HEK293T (cell line): ENCODE results near the gene FUZ.

Experiments used
- CTCF ChIA-PET: fragments of 350-600 bp; formaldehyde crosslinking; extraction: SDS; loops from one replicate; lab custom pipeline; 2021; ENCODE audit warnings: antibody characterized with exemption, inconsistent platforms; lab: Yijun Ruan, JAX
- POLR2A ChIA-PET: fragments of 350-600 bp; formaldehyde crosslinking; extraction: SDS; loops from one replicate; lab custom pipeline; 2020; ENCODE audit warnings: antibody characterized with exemption, inconsistent platforms; lab: Yijun Ruan, JAX
- DNase-seq: peaks from one replicate; pipeline ENCODE4 v3.0.0; 2012; ENCODE audit warnings: mixed read lengths; ENCODE audit errors: extremely low spot score
- ARNT ChIP-seq: fragments of 450-650 bp; IDR thresholded peaks from 2 replicates; pipeline ENCODE4 v1.6.1; 2017; ENCODE audit warnings: mild to moderate bottlenecking
- BHLHE40 ChIP-seq: fragments of 450-650 bp; IDR thresholded peaks from 2 replicates; pipeline ENCODE4 v1.6.1; 2016; ENCODE audit warnings: mild to moderate bottlenecking, moderate library complexity, borderline replicate concordance
- CTBP1 ChIP-seq: fragments of 450-650 bp; IDR thresholded peaks from 2 replicates; pipeline ENCODE4 v1.6.1; 2016; ENCODE audit warnings: borderline replicate concordance
- ELF4 ChIP-seq: fragments of 450-650 bp; IDR thresholded peaks from 2 replicates; pipeline ENCODE4 v1.6.1; 2017; ENCODE audit warnings: antibody characterized with exemption
- FOXA1 ChIP-seq: fragments of 450-650 bp; IDR thresholded peaks from 2 replicates; pipeline ENCODE4 v1.6.1; 2016; ENCODE audit warnings: mild to moderate bottlenecking
- FOXK2 ChIP-seq: fragments of 450-650 bp; IDR thresholded peaks from 2 replicates; pipeline ENCODE4 v1.6.1; 2016; ENCODE audit warnings: mild to moderate bottlenecking
- FOXM1 ChIP-seq: fragments of 450-650 bp; IDR thresholded peaks from 2 replicates; pipeline ENCODE4 v1.6.1; 2017; ENCODE audit warnings: mild to moderate bottlenecking, borderline replicate concordance
- HDGF ChIP-seq: fragments of 450-650 bp; IDR thresholded peaks from 2 replicates; pipeline ENCODE4 v1.6.1; 2017; ENCODE audit warnings: antibody characterized with exemption, borderline replicate concordance
- L3MBTL2 ChIP-seq: fragments of 450-650 bp; conservative IDR thresholded peaks from 2 replicates; pipeline ENCODE4 v1.6.1; 2016; ENCODE audit warnings: mild to moderate bottlenecking
- LEF1 ChIP-seq: fragments of 450-650 bp; IDR thresholded peaks from 2 replicates; pipeline ENCODE4 v1.6.1; 2017; ENCODE audit warnings: mild to moderate bottlenecking, borderline replicate concordance
- NFRKB ChIP-seq: fragments of 450-650 bp; IDR thresholded peaks from 2 replicates; pipeline ENCODE4 v1.6.1; 2016; ENCODE audit warnings: mild to moderate bottlenecking, moderate library complexity
- SP1 ChIP-seq: fragments of 450-650 bp; IDR thresholded peaks from 2 replicates; pipeline ENCODE4 v1.6.1; 2017
- SUZ12 ChIP-seq: fragments of 450-650 bp; IDR thresholded peaks from 2 replicates; pipeline ENCODE4 v1.6.1; 2016; ENCODE audit warnings: mild to moderate bottlenecking
- TARDBP ChIP-seq: fragments of 450-650 bp; IDR thresholded peaks from 2 replicates; pipeline ENCODE4 v1.6.1; 2016
- ZNF384 ChIP-seq: fragments of 450-650 bp; IDR thresholded peaks from 2 replicates; pipeline ENCODE4 v1.6.1; 2016
- TF ChIP-seq, protein P1 (sequence below): fragments of 450-650 bp; IDR thresholded peaks from 2 replicates; pipeline ENCODE4 v1.6.1; 2016

FUZ gene

DNA sequence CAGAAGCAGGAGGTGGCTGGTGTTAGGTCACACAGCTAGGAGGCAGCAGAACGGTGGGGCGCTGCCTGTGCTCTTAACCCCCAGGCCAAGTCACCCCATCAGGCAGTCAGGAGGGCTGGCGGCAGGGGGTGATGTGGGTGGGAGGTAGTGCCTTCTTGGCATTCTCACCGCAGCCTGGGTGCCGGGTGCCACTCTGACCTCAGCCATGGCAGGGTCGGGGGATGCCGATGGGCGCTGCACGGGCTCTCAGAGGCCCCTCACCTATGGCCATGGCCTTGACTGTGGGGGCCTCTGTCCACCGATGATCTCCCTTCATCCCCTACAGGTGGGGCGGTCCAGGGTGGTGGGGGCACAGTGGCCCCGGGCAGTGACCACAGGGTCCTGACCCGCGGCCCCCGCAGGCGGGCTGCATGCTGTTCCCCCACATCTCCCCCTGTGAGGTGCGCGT is 43.5 kb upstream of the FUZ start:
- ChIA-PET CTCF (no interaction called here), POLR2A (interaction anchor here (1.1 to 1.6 kb wide), 2 partner anchors 9 to 19 kb away, joined by 3 to 5 read pairs; no protein-coding TSS in a partner anchor)
- TF ChIP-seq SUZ12, result no peak
- TF ChIP-seq L3MBTL2, result no peak
- TF ChIP-seq LEF1, result no peak
- no peak for TF ChIP-seq ZNF384
- no peak for TF ChIP-seq SP1
- TF ChIP-seq FOXA1, result no peak
- TF ChIP-seq CTBP1, result no peak
- no peak for TF ChIP-seq FOXM1
- TF ChIP-seq, protein P1, sequence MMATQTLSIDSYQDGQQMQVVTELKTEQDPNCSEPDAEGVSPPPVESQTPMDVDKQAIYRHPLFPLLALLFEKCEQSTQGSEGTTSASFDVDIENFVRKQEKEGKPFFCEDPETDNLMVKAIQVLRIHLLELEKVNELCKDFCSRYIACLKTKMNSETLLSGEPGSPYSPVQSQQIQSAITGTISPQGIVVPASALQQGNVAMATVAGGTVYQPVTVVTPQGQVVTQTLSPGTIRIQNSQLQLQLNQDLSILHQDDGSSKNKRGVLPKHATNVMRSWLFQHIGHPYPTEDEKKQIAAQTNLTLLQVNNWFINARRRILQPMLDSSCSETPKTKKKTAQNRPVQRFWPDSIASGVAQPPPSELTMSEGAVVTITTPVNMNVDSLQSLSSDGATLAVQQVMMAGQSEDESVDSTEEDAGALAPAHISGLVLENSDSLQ, result no peak
- TF ChIP-seq BHLHE40, result no peak
- no peak for TF ChIP-seq ARNT
- TF ChIP-seq NFRKB, result no peak
- DNase-seq, result no peak

GRCh38 chr19:49855676-49856573 is 42.8 kb upstream of the FUZ start:
- POLR2A ChIA-PET, result interaction anchor here (1.0 to 1.6 kb wide), 3 partner anchors 9 to 20 kb away, joined by 3 to 5 read pairs (median 4); no protein-coding TSS in a partner anchor
- DNase-seq, result no peak
- CTCF ChIA-PET, result no interaction called here
- TF ChIP-seq L3MBTL2 (no peak), FOXA1 (no peak), ELF4 (no peak; the same call in 1 of the 2 replicates), CTBP1 (no peak), FOXM1 (no peak), HDGF (no peak), SUZ12 (no peak), ZNF384 (no peak), FOXK2 (no peak), BHLHE40 (no peak), SP1 (no peak), TARDBP (no peak), LEF1 (no peak)
- TF ChIP-seq, protein P1, result no peak

DNA sequence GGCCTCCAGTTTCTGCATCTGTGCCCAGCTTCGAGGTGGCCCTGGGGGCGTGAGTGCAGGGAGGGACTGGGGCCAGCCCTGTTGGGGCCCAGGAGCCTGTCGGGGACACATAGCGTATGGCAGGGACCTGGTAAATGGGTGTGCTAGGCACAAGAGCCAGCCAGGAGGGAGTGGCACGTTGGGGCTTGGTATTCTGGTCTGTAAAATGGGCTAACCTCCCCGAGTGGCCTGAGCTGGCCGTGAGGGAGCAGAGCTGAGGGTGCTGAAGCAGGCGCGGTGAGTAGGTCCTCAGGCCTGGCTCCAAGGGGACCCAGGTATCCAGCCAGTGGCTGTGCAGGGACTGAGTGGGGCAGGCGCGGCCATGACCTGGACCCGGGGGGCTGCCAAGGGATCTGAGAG is 42.2 kb upstream of the FUZ start:
- TF ChIP-seq NFRKB, result no peak
- TF ChIP-seq ARNT, result no peak
- TF ChIP-seq LEF1, result no peak
- TF ChIP-seq SP1, result no peak
- no peak for TF ChIP-seq ZNF384
- TF ChIP-seq ELF4, result no peak
- CTCF ChIA-PET, result no interaction called here
- POLR2A ChIA-PET, result interaction anchor here (1.0 to 5.2 kb wide), 3 partner anchors 10 to 14 kb away, joined by 4 to 69 read pairs (median 5); partner anchors contain the start of gene PNKP
- DNase-seq, result no peak

DNA sequence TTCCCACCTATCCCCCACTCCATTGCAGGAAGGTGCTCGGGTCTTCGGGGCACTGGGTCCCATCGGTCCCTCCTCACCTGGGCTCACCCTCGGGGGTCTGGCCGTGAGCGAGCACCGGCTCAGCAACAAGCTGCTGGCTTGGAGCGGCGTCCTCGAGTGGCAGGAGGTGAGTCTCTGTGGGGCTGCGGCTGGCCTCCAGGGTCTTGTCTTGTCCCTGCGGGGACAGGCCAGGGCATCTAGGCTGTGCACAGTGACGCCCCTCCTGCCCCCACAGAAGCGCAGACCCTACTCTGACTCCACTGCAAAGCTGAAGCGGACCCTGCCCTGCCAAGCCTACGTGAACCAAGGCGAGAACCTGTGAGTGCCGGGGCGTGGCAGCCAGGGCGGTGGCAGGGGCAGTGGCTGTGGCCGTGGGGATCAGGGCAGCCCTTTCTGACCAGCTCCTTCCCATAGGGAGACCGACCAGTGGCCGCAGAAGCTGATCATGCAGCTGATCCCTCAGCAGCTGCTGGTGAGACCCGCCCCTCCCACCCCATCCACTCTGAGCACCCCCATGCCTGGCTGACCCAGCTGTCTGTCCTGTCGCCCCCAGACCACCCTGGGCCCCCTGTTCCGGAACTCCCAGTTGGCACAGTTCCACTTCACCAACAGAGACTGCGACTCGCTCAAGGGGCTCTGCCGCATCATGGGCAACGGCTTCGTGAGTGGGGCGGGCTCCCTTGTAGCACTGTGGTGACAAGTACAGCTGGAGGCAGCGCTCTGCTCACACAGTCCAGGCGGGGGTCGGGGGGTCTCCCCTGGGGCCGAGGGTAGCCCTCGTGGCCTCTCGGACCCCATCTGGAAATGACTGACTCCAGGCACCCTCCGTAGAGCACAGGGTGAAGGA is 41.5 kb upstream of the FUZ start:
- ChIA-PET CTCF (no interaction called here), POLR2A (interaction anchor here (5.2 kb wide), 1 partner anchor 12 kb away, joined by 69 read pairs; the partner anchor contains the start of gene PNKP)
- no peak for TF ChIP-seq BHLHE40
- TF ChIP-seq FOXK2, result no peak
- TF ChIP-seq TARDBP, result no peak

DNA sequence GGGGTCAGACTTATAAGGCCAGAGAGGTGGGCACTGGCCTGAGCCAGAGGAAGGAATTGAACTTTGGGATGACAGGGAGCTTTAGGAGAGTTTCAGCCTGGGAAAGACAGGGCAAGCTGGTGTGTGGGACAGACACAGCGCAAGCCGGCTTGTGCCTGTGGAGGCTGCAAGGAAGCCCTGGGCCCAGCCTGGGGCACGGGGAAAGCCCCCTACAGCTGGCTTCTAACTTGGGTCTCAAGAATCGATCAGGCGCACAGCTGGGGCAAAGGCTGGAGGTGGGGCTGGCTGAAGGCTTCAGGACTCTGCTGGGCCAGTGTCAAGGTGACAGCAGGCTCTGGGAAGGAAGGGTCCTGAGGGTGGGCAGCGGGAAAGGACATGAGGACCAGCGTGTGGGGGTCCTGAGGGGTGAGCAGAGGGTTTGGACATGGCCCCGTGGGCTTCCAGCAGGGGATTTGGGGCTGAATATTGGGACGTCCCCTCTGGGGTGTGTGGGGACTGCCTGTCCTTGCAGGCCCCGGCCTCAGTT is 40.8 kb upstream of the FUZ start:
- TF ChIP-seq FOXA1 (no peak), NFRKB (no peak), FOXM1 (no peak), SUZ12 (no peak), ELF4 (no peak), BHLHE40 (no peak), ARNT (no peak), CTBP1 (no peak), FOXK2 (no peak), TARDBP (no peak), L3MBTL2 (no peak)
- TF ChIP-seq, protein P1, result no peak
- no peak for DNase-seq
- CTCF ChIA-PET, result no interaction called here
- POLR2A ChIA-PET, result interaction anchor here (5.2 kb wide), 1 partner anchor 13 kb away, joined by 69 read pairs; the partner anchor contains the start of gene PNKP

More for the DNA sequence above, 41.5 kb upstream of the FUZ start:
- no peak for DNase-seq
